IPS-15b (cell line): Measurements from ENCODE around the gene ABHD17A.

Experiments used
- H3K27me3 ChIP-seq: one replicate; pipeline ENCODE4 v1.6.1; 2013; ENCODE audit warnings: low read length; ENCODE audit not compliant: control insufficient read depth, insufficient read depth
- H3K36me3 ChIP-seq: one replicate; pipeline ENCODE4 v1.6.1; 2013; ENCODE audit warnings: low read length; ENCODE audit not compliant: control insufficient read depth, insufficient read depth
- H3K4me1 ChIP-seq: one replicate; pipeline ENCODE4 v1.6.1; 2013; ENCODE audit warnings: mild to moderate bottlenecking, low read length; ENCODE audit not compliant: control insufficient read depth, insufficient read depth
- H3K4me3 ChIP-seq: one replicate; pipeline ENCODE4 v1.5.1; 2013; ENCODE audit warnings: low read depth, low read length
- H3K9ac ChIP-seq: one replicate; pipeline ENCODE4 v1.6.1; 2013; ENCODE audit warnings: low read depth, mild to moderate bottlenecking, low read length
- H3K9me3 ChIP-seq: one replicate; pipeline ENCODE4 v1.6.1; 2013; ENCODE audit warnings: mild to moderate bottlenecking, low read length; ENCODE audit not compliant: control insufficient read depth, insufficient read depth

Gene ABHD17A

DNA sequence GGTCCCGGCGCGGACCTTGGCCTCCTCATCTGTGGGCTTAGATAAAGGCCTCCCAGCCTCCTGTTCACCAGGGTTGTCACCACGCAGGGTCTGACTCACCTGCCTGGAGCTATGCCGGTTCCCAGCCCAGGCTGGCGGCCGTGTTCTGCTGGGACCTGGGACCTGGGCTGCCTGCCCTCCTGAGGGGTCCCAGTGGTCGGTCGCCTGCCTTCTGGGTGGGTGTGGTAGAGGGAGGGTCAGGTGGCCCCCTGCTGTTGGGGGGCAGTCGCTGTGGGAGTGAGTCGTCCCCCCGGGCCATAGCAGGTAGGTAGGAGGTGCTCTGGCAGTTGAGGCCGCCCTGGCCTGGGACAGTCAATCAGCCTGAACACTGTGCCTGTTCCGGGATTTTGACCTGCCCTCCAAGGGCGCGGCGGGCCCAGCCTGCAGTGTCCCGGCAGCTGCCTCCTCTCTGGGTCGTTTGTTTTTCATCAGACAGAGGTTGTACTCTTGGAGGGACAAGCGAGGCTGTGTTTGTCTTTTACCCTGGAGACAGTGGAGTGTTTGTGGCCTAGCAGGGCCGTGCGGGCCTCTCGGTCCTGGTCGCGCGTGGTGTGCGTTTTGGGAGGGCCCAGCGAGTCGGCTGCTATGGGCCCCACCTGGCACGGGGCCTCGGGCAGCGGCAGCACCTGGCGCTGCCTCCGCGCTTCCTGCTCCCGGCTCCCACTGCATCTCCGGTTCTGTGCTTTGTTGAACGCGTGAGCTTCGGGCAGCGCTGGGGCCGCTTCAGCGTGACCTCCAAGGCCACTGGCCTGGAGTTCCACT, 22.5 kb upstream of the ABHD17A start:
- H3K36me3 ChIP-seq = peaks cover 11% of the 10 kb centered on the region
- H3K4me3 ChIP-seq = no peak overlapping the region
- peaks cover 3% of the 10 kb centered on the region for H3K4me1 ChIP-seq
- H3K9ac ChIP-seq = no peak overlapping the region
- no peaks in the 10 kb centered on the region for H3K27me3 ChIP-seq
- H3K9me3 ChIP-seq = no peaks in the 10 kb centered on the region

DNA sequence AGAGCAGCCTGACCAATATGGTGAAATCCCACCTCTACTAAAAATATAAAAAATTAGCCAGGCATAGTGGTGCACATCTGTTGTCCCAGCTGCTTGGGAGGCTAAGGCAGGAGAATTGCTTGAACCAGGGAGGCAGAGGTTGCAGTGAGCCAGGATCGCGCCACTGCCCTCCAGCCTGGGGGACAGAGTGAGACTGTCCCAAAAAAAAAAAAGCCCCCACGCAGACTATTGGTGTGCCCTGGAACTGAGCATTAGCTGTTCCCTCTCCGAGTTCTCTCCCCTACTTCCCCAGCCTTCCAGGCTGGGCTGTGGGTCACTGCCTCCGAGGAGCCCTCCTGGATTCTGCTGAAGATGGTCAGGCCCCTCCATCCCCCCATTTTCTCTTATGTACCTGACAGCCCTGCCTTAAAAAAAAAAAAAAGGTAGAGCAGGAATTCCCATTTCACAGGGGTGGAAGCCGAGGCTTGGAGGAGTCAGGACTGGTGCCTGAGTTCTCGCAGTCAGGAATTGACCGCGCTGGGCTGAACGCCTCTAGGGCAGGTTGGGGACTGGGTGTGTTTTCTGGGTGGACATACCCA, 21.8 kb upstream of the ABHD17A start:
- Histone ChIP-seq H3K9ac (no peak overlapping the region), H3K36me3 (peaks cover 6% of the 10 kb centered on the region), H3K4me1 (peaks cover 3% of the 10 kb centered on the region), H3K9me3 (no peaks in the 10 kb centered on the region), H3K27me3 (no peaks in the 10 kb centered on the region), H3K4me3 (no peak overlapping the region)

DNA sequence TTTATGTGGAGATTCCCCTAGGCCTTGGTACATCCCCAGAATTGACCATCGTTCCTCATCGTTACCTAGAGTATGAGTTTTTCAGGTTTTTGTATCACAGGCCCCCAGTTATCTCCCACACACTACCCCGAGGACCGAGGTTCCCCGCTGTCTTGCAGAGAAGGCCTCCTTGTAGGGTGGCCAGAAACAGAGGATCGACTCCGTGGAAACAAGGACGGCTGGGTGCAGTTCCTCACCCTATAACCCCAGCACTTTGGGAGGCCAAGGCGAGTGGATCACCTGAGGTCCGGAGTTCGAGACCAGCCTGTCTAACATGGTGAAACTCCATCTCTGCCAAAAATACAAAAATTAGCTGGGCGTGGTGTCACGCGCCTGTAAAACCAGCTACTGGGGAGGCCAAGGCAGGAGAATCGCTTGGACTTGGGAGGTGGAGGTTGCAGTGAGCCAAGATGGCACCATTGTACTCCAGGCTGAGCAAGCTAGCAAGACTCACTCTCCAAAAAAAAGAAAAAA, 20.6 kb upstream of the ABHD17A start:
- peak overlapping the region; percentile 76 for H3K4me3 ChIP-seq
- no peaks in the 10 kb centered on the region for H3K27me3 ChIP-seq
- H3K36me3 ChIP-seq = peaks cover 2% of the 10 kb centered on the region
- no peaks in the 10 kb centered on the region for H3K9me3 ChIP-seq
- H3K9ac ChIP-seq = peak overlapping the region; percentile 3
- H3K4me1 ChIP-seq = peaks cover 3% of the 10 kb centered on the region

DNA sequence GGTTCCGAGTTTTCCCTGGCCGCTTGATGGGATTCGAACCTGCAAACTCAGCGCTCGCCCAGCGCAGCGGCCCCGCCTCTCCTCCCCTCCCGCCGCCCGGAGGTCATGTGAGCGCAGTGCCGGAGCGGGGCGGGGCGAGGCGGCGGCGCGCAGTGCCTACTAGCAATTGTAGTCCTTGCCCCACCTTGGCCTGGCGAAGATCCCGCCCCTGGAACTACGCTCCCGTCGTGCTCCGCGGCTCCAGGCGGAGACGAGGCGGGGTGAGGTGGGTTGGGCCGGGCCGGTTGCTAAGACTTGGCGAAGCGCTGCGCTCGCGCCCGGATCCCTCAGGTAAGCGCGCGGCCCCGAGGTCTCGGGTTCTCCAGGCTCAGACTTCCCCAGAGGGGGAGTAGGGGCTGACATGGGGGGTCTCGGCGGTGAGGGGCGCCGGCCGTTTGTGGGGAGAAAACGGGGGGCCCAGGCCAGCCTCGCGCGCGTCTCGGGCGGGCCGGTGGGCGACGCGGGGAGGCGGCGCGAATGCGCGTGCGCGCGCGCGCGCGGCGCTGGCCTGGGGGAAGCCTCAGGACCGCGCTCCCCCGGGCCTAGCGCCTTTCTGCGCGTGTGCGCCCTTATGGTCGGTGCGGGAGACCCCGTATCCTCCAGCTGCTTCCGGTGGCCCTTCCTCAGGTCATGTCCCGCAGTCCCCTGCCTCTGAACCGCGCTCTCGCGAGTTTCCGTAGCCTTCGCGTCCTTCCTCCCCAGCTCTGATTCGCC, 20.0 kb upstream of the ABHD17A start, which contains the start of the genes ADAT3 and SCAMP4:
ADAT3 (plus strand) TSS at position 290 of the 753 bp plus-strand sequence. CDS start 6,649 bp downstream, outside the sequence.
SCAMP4 (plus strand) TSS at position 290 of the 753 bp plus-strand sequence. CDS start 9,621 bp downstream, outside the sequence.
- H3K4me3 ChIP-seq = peak within 1 kb of the TSS; percentile 76
- H3K9ac ChIP-seq = peak within 1 kb of the TSS; percentile 76

DNA sequence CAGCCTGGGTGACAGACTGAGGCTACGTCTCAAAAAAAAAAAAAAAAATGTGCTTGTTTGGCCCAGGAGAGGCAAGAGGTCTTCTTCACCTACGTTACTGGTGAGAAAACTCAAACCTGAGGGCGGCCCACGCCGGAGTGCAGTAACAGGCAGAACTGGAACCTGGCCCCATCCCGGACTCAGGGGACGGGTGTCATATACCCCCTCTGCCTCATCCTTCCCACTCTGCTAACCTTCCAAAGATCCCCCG, 19.5 kb upstream of the ABHD17A start:
- H3K9ac ChIP-seq = peak overlapping the region; percentile 76
- H3K27me3 ChIP-seq = no peaks in the 10 kb centered on the region
- no peaks in the 10 kb centered on the region for H3K9me3 ChIP-seq
- H3K4me1 ChIP-seq = peaks cover 3% of the 10 kb centered on the region
- peaks cover 2% of the 10 kb centered on the region for H3K36me3 ChIP-seq
- peak overlapping the region; percentile 62 for H3K4me3 ChIP-seq

More for the DNA sequence above, 20.0 kb upstream of the ABHD17A start, which contains the start of the genes ADAT3 and SCAMP4:
- H3K27me3 ChIP-seq = no peaks in the 10 kb centered on the region
- H3K4me1 ChIP-seq = peaks cover 3% of the 10 kb centered on the region
- peaks cover 2% of the 10 kb centered on the region for H3K36me3 ChIP-seq
- no peaks in the 10 kb centered on the region for H3K9me3 ChIP-seq

DNA sequence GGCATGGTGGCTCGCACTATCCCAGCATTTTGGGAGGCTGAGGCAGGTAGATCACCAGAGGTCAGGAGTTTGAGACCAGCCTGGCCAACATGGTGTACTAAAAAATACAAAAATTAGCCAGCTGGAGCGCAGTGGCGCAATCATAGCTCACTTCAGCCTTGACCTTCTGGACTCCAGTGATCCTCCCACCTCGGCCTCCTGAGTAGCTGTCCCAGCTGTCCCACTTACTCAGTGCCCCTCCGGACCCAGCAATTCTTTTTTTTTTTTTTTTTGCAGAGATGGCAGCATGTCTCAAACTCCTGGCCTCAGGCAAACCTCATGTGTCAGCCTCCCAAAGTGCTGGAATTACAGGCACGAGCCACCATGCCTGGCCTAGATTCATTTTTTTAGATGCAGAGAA, 17.6 kb upstream of the ABHD17A start:
- Histone ChIP-seq H3K36me3 (peaks cover 2% of the 10 kb centered on the region), H3K9me3 (no peaks in the 10 kb centered on the region), H3K9ac (no peak overlapping the region), H3K27me3 (no peaks in the 10 kb centered on the region), H3K4me3 (no peak overlapping the region), H3K4me1 (peaks cover 3% of the 10 kb centered on the region)

DNA sequence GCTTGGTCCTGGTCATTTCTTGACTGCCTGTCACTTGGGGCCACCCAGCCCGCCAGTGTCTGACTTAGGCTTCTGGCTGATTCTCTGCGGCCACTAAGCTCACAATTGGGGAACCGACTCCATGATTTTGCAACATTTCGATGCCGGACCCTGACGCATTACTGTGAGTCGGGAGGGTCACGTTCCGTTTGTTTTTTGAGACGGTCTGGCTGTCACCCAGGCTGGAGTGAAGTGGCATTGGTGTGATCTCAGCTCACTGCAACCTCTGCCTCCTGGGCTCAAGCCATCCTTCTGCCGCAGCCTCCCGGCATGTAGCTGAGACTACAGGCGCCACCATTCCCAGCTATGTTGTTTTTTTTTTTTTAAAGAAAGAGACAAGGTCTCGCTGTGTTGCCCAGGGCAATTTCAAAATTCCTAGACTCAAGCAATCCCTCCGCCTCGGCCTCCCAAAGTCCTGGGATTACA, 16.7 kb upstream of the ABHD17A start:
- no peaks in the 10 kb centered on the region for H3K9me3 ChIP-seq
- H3K36me3 ChIP-seq = no peaks in the 10 kb centered on the region
- no peaks in the 10 kb centered on the region for H3K27me3 ChIP-seq
- H3K4me3 ChIP-seq = no peak overlapping the region
- H3K4me1 ChIP-seq = peaks cover 3% of the 10 kb centered on the region
- no peak overlapping the region for H3K9ac ChIP-seq

DNA sequence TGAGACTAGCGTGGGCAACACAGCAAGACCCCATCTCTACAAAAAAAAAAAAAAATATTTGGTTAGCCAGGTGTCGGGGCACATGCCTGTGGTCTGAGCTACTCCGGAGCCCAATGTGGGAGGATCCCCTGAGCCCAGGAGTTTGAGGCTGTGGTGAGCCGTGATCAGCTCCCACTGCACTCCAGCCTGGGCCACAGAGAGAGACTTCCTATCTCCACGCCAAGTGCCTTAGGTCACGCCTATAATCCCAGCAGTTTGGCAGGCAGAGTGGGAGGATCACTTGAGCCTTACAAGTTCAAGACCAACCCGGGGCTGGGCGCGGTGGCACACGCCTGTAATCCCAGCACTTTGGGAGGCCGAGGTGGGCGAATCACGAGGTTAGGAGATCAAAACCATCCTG, 11.2 kb upstream of the ABHD17A start:
- Histone ChIP-seq H3K36me3 (no peaks in the 10 kb centered on the region), H3K4me3 (no peak overlapping the region), H3K27me3 (no peaks in the 10 kb centered on the region), H3K4me1 (no peaks in the 10 kb centered on the region), H3K9me3 (no peaks in the 10 kb centered on the region), H3K9ac (no peak overlapping the region)

DNA sequence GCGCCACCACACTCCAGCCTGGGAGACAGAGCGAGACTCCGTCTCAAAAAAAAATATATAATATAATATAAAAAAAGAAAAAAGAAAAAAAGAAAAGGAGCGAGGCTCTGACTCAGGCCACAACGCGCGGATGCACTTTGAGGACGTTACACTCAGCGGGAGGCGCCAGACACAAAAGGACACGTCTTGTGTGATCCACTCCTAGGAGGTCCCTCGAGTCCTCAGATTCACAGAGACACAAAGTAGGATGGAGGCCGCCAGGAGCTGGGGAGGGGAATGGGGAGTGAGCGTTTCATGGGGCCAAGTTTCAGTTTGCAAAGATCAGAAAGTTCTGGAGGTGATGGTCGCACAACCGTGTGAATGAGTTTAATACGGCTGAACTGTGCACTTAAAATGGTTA, 8.5 kb upstream of the ABHD17A start:
- Histone ChIP-seq H3K36me3 (no peaks in the 10 kb centered on the region), H3K4me1 (no peaks in the 10 kb centered on the region), H3K9ac (no peak overlapping the region), H3K4me3 (no peak overlapping the region), H3K27me3 (no peaks in the 10 kb centered on the region), H3K9me3 (no peaks in the 10 kb centered on the region)

DNA sequence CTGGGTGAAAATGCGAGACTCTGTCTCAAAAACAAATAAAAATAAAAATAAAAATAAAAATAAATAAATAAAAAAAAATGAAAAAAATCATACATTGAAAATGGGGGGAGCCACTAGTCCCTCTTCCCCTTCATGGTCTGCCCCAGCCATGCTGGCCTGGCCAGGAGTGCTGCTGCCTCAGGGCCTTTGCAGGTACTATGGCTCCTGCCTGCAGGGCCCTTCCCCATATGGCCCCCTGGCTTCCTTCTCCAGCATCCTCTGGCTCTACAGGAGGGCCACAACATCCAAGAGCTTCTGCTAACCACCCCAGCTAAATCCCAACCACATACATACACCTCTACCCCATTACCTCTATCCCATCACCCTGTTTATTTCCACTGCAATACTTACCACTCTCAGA, 4.6 kb upstream of the ABHD17A start:
- Histone ChIP-seq H3K27me3 (no peaks in the 10 kb centered on the region), H3K9me3 (no peaks in the 10 kb centered on the region), H3K36me3 (no peaks in the 10 kb centered on the region), H3K4me3 (no peak overlapping the region), H3K9ac (no peak overlapping the region), H3K4me1 (no peaks in the 10 kb centered on the region)

DNA sequence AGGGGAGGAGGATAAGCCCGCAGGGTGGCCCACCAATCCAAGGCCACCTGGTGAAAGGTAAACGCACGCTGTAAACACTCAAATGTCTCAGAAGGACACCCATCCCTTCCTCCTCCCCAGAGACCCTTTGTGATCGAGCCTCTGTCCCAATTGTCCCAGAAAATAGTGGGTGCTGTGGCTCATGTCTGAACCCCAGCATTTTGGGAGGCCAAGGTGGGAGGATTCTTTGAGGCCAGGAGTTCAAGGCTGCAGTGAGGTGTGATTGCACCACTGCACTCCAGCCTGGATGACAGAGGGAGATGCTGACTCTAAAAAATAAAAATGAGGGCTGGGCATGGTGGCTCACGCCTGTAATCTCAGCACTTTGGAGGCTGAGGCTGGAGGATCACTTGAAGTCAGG, 3.1 kb upstream of the ABHD17A start:
- Histone ChIP-seq H3K9ac (no peak overlapping the region), H3K4me1 (peaks cover 7% of the 10 kb centered on the region), H3K9me3 (no peaks in the 10 kb centered on the region), H3K36me3 (no peaks in the 10 kb centered on the region), H3K4me3 (no peak overlapping the region), H3K27me3 (no peaks in the 10 kb centered on the region)
